Hematopoietic multipotent progenitor cell treated with erythropoietin and hydrocortisone succinate and interleukin-3 and kit ligand, for 8 days (in vitro differentiated cells): ENCODE data around the gene BRSK2.

Experiments used
- DNase-seq: peaks from one replicate; pipeline ENCODE4 v3.0.0-alpha.2; 2015

Gene BRSK2

DNA sequence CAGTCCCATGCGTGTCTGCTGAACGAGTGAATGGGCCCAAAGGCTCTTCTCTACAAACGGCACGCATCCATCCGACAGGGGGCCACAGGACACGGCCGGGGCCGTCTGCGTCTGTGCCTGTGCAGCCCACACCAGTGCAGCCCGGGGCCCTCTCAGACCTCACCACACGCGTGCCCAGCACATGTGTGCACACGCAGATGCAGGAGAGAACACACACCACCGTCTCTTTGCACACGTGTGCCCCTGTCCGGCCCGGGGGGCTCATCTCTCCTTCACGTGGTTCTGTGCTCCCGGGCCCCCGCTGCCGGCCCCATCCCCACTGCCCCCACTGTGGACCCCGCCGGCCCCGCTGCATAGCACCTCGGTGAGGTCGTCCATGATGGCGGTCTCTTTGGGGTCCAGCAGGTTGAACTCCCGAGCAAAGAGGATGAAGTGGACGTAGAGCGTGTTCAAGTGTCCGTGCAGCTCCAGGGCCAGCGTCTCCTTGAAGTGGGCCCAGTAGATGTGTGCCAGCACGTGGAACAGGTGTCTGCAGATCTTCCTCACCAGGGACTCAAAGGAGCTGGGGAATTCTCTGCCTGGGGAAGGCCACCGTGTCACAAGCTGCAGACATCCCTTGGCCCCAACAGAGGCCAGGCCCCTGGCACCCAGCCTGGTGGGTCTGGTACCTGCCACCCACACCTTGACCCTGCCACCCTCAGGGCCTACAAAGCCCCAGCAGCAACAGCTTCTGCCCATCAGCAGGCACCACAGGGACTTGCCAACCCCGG, 80.4 kb downstream of the BRSK2 start:
- no peak for DNase-seq

- no peak for DNase-seq
These were observed 81.2 kb downstream of the BRSK2 start for GRCh38 chr11:1470681-1471611.

DNA sequence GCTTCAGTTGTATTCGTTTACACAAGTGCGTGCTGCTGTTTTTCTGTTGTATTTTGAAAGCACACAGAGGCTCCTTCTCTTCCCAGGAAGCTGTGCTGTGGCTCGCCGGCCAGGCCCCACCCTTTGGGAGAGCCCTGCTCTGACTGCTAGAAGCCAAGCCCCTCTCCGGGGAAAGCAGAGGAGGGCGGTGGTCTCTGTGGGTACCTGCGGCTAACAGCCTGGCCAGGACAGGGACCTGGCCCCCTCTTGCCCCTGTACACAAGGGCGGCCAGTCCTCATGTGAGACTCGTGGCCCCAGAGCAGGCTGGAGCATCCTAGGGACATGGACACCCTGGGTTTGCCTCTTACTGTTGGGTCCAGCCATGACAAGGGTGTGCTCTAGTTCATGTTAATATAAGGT, 82.0 kb downstream of the BRSK2 start:
- DNase-seq: no peak

DNA sequence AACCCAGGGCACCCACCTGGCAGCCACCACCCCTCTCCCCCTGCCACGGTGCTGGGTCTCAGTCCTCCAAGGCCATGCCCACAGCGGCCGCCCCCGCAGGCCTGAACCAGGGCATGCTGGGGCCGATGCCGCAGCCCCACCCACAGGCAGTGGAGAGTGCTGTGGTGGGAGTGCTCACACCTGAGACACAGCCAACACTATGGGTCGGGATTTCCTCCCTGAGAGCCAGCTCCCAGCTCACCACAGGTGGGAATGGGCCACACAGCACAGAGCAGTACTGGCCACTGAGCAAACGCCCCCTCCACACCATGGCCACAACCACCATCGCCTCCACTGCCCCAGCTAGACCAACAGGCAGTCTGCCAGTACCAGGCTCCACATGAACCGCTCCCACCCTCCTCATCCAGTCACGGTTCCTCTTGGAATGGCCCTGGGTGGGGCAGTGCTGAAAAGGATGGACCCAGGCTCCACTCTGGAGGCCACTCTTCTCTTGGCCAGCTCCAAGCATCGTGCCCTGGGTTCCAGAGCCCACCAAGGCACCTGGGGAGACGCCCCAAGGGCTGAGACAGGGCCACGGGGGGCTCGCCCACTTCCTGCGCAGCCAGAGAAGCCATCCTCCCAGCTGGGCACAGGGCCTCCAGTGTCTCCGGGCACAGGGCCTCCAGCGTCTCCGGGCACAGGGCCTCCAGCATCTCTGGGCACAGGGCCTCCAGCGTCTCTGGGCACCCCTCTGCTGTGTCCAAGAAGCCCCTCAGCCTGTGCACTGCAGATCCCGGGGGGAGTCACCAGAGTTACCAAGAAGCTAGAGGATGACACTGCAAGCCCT, 82.7 kb downstream of the BRSK2 start:
- DNase-seq: no peak

DNA sequence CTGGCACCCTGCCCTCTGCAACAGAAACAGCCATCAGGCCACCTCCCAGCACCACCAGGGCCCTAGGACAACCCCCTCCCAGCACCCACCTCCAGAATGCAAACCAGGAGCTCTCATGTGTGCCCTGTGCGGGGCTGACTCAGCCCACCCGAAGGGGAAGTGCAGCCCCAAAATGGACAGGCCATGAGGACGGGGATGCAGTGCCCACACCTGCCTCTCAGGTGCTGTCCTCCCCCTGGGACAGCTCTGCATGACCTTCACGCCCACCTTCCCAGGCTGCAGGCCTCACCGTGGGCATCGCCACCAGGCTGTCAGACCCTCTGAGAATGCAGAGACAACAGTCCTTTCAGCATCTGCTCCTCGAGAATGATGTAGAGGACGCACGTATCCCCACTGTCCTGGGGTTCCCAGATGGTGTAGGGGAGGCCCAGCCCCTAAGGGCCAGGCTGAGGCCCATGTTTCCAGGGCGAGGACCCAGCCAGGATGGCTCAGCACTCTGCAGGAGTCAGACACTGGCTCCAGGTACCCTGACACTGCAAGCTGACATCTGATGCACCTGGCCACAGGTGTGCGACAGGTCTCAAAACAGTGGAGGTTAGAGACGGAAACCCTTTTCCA, 83.4 kb downstream of the BRSK2 start:
- DNase-seq: no peak

DNA sequence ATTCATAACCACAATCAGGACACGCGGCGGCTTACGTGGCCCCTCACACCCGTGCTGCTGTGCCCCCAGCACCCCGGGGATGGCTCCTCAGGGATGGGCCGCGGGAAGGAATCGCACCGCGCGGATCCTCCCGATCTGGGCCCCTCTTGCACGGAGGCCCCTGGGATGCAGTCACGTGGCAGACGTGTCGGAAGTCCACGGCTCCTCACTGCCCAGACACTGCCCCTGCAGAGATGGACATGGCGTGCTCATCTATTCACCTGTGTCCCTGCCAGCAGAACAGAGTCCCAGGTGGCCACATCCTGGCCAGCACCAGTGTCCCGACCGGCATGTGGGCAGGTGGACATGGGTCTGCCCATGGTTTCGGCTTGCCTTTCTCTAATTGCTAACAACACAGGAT, 84.1 kb downstream of the BRSK2 start:
- DNase-seq: no peak

DNA sequence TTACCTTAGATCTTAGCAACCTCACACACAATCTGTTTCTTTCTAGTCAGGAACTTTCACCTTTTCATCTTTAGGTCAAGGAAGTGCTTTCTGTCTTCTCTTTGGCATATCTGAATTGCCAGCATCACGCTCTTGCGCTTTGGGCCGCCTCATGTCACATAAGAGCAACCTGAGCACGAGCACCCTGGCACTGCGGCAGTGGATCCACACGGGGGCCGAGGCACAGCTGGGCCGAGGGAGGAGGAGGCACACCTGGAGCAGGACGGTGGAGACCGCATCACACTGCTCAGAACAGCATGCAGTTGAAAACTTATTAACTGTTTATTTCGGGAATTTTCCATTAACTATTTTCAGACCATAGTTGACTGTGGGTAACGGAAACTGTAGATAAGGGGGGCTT, 86.1 kb downstream of the BRSK2 start:
- no peak for DNase-seq

DNA sequence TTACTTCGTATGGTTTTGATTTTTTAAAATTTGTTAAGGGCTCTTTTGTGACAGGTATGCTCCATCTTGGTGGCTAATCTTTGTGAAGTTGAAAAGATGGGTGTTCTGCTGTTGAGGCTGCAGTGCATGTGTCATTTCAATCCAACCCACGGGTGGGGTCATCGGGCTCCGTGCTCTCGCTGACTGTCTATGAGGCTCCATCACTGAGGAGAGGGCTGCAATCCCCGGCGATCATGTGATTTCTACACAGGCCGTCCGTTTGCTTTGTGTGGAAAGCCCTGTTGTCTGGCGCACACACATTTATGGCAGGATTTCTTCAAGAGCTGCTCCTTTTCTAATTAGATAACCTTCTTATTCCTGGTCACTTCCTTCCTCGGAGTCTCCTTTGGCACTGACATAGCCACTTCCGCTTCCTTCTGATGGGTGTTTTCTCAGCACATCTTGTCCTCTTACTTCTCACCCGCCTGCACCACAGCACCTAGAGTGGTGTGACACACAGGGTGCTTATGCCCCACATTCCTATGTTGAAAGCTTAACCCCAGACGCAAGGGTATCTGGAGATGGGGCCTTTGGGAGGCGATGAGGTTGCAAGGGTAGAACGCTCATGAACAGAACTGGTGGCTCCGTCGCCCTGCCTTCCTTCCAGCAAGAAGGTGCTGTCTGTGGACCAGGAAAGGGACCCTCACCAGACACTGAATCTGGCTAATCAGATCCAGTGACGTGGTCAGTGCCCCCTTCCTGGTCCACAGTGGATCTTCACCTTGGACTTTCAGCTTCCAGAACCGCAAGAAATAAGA, 87.4 kb downstream of the BRSK2 start:
- no peak for DNase-seq

DNA sequence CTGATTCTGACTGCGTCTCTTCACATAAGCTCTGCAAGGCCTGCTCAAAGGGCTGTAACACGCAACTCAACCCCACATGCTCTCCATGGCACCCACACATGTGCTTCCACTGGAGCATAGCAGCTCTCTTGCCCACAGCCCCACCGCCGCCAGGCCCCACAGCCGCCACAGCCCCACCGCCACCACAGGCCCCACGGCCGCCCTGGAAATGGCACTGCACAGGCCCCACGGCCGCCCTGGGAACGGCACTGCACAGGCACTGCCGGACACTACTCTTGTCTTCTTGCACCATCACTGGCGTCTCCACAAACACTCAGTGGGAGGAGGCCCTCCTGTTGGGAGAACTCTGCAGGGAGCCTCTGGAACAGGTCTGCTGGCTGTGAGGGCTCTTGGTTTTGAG, 88.3 kb downstream of the BRSK2 start:
- no peak for DNase-seq

DNA sequence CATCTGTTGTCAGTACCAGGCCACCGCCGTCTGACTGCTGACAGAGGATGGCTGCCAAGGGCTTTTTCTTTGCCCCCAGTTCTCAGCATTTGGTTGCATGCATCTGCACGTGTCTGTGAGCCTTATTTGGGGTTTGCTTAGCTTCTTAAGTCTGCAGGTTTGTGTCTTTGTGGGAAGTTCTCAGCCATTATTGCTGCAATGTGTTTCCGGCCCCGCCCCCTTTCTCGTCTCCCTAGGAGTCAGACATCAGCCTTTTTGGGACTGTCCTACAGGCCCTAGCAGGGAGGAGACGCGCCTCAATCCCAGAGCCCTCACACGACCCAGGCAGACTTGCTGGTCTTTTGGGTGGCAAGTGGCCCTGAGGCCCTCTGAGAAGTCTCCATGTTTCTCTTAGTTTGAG, 88.8 kb downstream of the BRSK2 start:
- DNase-seq: no peak

DNA sequence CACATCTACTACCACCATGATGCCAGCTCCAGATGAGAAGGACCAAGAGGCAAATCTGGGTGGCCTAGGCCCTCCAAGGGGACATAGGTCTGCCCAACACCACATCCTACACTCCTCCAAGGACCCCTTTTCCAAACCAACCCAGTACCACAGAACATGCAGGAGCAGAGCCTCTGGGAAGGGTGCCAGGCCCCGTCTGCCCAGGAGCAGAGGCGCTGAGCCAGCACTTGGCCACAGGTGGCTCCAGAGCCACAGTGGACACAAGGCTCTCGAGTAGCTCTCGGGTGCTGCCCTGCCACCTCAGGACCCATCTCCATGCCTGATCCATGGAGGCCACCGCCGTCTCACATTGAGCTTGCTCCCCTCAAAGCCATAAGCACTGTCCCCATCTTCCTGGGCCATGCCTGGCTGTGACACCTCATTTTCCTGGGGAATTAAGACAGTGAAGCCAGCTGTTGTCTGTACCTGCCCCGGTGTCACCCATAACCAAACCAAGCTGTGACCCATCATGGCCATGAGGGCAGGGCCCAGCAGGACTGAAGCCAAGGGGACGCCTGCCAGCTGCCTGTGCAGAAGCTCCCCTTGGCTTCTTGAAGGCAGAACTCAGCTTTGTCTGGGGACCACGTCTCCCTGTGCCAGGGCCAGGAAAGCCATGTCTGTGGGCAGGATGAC, 89.4 kb downstream of the BRSK2 start:
- DNase-seq: no peak

DNA sequence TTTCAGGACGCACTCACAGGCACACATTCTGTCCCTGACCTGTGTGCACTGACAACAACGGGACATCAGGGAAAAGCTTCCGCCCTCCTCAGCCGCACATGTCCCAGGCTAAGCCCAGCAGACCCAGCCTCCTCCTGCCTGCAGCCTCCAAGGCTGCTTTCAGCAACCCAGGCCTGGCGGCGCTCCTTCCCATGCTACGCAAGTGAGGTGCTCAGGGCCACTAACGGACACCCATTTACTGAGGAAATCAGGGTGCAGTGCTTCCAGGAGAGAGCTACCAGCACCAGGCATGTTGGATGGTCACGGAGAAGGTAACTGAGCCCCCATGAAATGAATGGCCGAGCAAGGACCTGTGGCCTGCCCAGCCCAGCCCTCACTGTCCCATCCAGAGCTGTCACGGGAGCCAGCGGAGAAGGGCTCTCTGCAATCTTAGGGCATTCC, 90.0 kb downstream of the BRSK2 start:
- no peak for DNase-seq

DNA sequence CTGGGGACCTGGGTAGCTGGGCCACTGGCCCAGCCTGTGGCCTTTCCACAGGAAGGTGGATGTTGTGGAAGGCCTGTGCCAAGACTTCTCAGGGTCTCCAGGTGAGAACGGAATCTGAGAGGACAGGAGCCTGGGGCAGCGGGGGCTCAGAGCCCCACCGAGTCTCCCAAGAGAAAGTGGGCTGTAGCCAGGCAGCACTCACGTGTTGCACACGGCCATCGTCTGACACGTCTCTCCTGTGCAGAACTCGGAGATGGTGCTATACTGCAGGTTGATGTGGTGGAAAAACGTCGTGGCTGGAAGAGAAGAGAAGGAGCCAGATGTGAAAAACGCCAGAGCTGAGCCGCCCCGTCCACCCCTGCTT, 90.4 kb downstream of the BRSK2 start:
- DNase-seq: no peak

- no peak for DNase-seq
These were observed 91.1 kb downstream of the BRSK2 start for GRCh38 chr11:1480555-1481482.

GRCh38 chr11:1481483-1481825, 91.7 kb downstream of the BRSK2 start:
- no peak for DNase-seq

DNA sequence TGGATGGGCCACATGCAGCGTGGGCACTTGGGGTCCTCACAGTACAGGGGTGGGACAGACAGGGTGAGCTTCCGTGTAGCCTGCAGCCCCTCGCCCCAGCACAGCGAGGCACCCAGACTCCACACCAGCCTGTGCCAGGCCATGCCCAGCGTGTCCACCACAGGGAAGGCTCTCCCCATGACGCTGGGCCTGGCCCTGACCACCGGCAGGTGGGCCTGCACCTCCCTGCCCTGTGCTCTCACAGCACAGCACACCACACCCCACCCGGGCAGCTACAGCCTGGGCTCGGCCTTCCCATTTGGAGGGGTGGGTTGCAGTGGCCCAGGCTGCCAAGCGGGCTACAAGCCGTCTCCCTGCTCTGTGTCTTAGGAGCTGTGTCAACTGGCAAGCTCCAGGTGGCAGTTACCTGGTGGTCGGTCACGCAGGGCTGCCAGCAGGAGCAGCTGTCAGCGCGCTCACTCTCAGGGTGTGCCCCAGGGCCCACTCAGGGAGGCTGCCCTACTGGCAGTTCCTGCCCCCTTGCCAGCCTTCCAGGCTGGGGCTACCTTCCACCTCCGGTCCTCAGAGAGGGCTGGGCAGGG, 92.2 kb downstream of the BRSK2 start:
- DNase-seq: no peak

DNA sequence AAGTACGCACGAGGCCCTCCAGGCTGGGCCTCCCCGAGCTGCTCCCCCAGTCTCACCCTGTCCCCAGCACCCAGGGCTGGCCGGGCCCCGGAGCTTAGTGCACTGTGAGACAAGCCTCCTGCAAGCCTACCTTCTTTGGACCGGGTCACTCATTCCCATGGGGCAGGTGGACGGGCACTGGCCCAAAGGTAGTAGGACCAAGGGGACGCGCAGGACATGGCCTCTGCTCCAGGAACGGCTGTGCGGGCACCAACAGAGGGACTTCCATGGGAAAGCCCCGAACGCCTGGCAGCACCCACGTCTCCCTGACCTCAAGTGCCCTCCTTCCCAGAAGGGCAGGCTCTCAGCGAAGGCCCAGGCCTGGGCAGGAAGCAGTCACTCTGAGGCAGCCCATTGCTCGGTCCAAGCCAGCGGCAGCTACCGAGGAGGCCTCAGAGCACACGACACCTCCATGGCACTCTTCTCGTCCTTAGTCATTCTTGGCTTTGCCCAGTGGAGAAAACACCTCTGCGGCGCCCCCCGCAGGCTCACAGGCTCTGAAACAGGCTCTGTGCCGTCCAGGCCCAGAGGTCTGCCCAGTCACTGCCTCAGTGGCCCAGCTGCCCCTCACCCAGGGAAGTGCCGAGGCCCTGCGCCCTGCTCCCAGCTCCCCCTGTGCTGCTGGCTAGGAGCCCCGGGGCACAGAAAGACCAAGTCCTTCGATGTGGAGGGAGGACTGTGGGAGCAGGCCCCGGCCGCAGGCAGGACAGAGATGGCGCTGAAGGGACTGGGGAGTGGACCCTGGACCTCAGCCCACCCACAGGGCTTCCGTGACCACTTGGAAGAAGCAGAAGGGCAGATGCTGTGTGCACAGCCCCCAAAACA, 93.1 kb downstream of the BRSK2 start:
- DNase-seq: no peak

- no peak for DNase-seq
These were observed 93.8 kb downstream of the BRSK2 start for GRCh38 chr11:1483445-1483961.
